ENCODE data around the gene ADGRA1. TPM values are rescaled to one million over a fixed set of nuclear protein-coding genes. Genes with fewer than 3 reads are reported as not detected.

ADGRA1 gene
- total and polyA plus RNA-seq, 2 donors (not counting 3 experiments of a cell fraction or from before 2014, with no cell fraction given) = not detected

DNA sequence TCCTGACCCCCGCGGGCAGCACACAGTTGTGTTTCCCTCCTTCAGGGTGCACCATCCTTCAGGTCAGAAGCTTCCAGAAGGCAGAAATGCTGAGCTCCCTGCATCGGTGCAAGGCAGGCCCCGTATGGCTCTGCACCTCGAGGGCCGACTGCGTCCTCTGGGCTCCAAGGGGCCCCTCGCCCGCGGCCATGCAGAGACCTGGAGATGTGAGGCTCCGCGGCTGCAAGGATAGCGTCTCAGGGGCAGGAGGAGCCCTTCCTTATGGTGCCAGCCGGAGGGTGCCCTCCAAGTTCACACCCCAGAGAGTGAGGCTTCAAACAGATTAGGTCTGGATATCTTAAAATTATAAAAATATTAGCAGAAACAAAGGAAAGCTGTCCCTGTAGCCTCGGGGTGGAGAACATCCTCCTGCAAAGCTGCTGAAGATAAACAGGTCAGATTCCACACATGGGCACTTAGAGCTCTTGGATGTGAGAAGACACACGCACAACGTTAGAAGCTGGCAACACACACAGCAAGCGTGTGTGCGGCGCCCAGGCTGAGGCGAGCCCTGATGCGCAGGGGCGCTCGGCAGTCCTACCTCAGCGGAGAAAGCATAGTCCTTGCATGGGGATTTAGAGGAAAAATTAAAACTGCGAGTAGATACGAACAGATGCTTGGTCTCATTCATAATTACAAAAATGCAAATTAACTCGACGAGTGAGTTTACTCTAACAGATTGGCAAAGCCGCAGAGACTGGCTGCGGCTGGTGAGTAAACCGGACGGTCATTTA lies 92.7 kb downstream of the ADGRA1 start:
- Histone ChIP-seq H3K27ac (ENCODE audit: insufficient read depth, low read depth, low read length) (no peak overlapping the region), H3K79me2 (ENCODE audit: control insufficient read depth, insufficient read depth, low read length) (no peaks in the 10 kb centered on the region), H3K9ac (replicated peaks; ENCODE audit: extremely low read depth, insufficient read depth, low read length) (no peak overlapping the region), H3K4me1 (ENCODE audit: control insufficient read depth, extremely low read depth, insufficient read depth, low read length) (no peaks in the 10 kb centered on the region), H3K27me3 (ENCODE audit: control insufficient read depth in 2 of 2, insufficient read depth in 2 of 2, low read length in 2 of 2) (no peaks in the 10 kb centered on the region), H3K9me3 (replicated peaks; ENCODE audit: control insufficient read depth, insufficient read depth, low read length) (peaks cover 4% of the 10 kb centered on the region), H3K36me3 (ENCODE audit: control insufficient read depth in 2 of 2, extremely low read depth in 1 of 2, insufficient read depth in 2 of 2, low read length in 2 of 2) (no peaks in the 10 kb centered on the region), H3K4me3 (replicated peaks in 1 of 3; ENCODE audit: insufficient read depth in 1 of 3, low read depth in 1 of 3, low read length in 3 of 3) (no peak overlapping the region), H2AFZ (ENCODE audit: low read depth, low read length) (no peak overlapping the region), H4K20me1 (replicated peaks; ENCODE audit: control insufficient read depth, extremely low read depth, insufficient read depth, low read length) (no peaks in the 10 kb centered on the region), H3K9me1 (replicated peaks; ENCODE audit: control insufficient read depth, extremely low read depth, insufficient read depth, low read length) (no peaks in the 10 kb centered on the region), H3K4me2 (ENCODE audit: insufficient read depth, low read length) (no peak overlapping the region)
- no peak for DNase-seq (ENCODE audit: low read depth, low spot score)
- FAIRE-seq = no peak
- CTCF ChIA-PET = no interaction called here
- POLR2A ChIA-PET = no interaction called here
- BruUV-seq (replicated peaks) = no TSS peak
- intact Hi-C loops (cut with micrococcal nuclease) (no loop called here), dilution Hi-C loops (cut with MboI; ENCODE audit: extremely low pct_ligation_motif_present, low sequenced_read_pairs) (no loop called here)
- TF ChIP-seq POLR2AphosphoS5 (IDR thresholded peaks at IDR 0.05; ENCODE audit: insufficient read depth, low read depth, low read length) (no peak), MYC (IDR thresholded peaks at IDR 0.05; ENCODE audit: low read depth, low read length) (no peak), FOS (IDR thresholded peaks at IDR 0.05; ENCODE audit: borderline replicate concordance, insufficient read depth, low read length) (no peak), EZH2 (IDR thresholded peaks at IDR 0.05; ENCODE audit: borderline replicate concordance, low read depth, low read length, severe bottlenecking) (no peak), JUN (IDR thresholded peaks at IDR 0.05; ENCODE audit: borderline replicate concordance, insufficient read depth, insufficient read length, low read depth) (no peak), POLR2A (IDR thresholded peaks at IDR 0.05; ENCODE audit: low read depth, low read length) (no peak), GATA2 (IDR thresholded peaks at IDR 0.05; ENCODE audit: insufficient read depth, insufficient read length, low read depth, low read length) (no peak)
- TF ChIP-seq, protein P1, sequence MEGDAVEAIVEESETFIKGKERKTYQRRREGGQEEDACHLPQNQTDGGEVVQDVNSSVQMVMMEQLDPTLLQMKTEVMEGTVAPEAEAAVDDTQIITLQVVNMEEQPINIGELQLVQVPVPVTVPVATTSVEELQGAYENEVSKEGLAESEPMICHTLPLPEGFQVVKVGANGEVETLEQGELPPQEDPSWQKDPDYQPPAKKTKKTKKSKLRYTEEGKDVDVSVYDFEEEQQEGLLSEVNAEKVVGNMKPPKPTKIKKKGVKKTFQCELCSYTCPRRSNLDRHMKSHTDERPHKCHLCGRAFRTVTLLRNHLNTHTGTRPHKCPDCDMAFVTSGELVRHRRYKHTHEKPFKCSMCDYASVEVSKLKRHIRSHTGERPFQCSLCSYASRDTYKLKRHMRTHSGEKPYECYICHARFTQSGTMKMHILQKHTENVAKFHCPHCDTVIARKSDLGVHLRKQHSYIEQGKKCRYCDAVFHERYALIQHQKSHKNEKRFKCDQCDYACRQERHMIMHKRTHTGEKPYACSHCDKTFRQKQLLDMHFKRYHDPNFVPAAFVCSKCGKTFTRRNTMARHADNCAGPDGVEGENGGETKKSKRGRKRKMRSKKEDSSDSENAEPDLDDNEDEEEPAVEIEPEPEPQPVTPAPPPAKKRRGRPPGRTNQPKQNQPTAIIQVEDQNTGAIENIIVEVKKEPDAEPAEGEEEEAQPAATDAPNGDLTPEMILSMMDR (IDR thresholded peaks at IDR 0.05; ENCODE audit: extremely low read depth in 1 of 2, insufficient read depth in 1 of 2, low read depth in 1 of 2, low read length in 2 of 2) = no peak
- TF ChIP-seq, protein P2, sequence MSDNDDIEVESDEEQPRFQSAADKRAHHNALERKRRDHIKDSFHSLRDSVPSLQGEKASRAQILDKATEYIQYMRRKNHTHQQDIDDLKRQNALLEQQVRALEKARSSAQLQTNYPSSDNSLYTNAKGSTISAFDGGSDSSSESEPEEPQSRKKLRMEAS (IDR thresholded peaks at IDR 0.05; ENCODE audit: insufficient read depth, insufficient read length) = no peak
